Astrocyte (in vitro differentiated cells and primary cell): ENCODE measurements around the gene C11orf98. TPM values are rescaled to one million over a fixed set of nuclear protein-coding genes. Genes with fewer than 3 reads are reported as not detected.

Experiments used
- DNase-seq: peaks from one replicate; pipeline ENCODE4 v3.0.0-alpha.2; 2010; ENCODE audit warnings: low read depth
- FAIRE-seq: peaks from 2 replicates; lab custom pipeline; 2011; peaks lifted over from hg19 to GRCh38; lab: Jason Lieb, UNC
- H2AFZ ChIP-seq: 2 replicates; pipeline ENCODE4 v1.6.0; 2012; ENCODE audit warnings: low read depth, low read length, inconsistent platforms
- H3K27ac ChIP-seq: 2 replicates; pipeline ENCODE4 v1.5.1; 2011; ENCODE audit warnings: low read depth, low read length, inconsistent platforms
- H3K27me3 ChIP-seq: 2 replicates; pipeline ENCODE4 v1.6.0; 2011; ENCODE audit warnings: low read length, inconsistent platforms; ENCODE audit not compliant: insufficient read depth
- H3K36me3 ChIP-seq: 2 replicates; pipeline ENCODE4 v1.5.1; 2011; ENCODE audit warnings: low read length, inconsistent platforms; ENCODE audit not compliant: insufficient read depth
- H3K4me1 ChIP-seq: 2 replicates; pipeline ENCODE4 v1.5.1; 2011; ENCODE audit warnings: low read length, inconsistent platforms; ENCODE audit not compliant: insufficient read depth
- H3K4me2 ChIP-seq: 2 replicates; pipeline ENCODE4 v1.6.0; 2012; ENCODE audit warnings: low read length, inconsistent platforms
- H3K4me3 ChIP-seq: 2 replicates; pipeline ENCODE4 v1.5.1; 2011; ENCODE audit warnings: low read depth, mild to moderate bottlenecking, low read length, inconsistent platforms; ENCODE audit not compliant: insufficient read depth
- H3K79me2 ChIP-seq: 2 replicates; pipeline ENCODE4 v1.6.0; 2012; ENCODE audit warnings: mild to moderate bottlenecking, low read length, inconsistent platforms; ENCODE audit not compliant: insufficient read depth
- H3K9ac ChIP-seq: 2 replicates; pipeline ENCODE4 v1.6.0; 2012; ENCODE audit warnings: mild to moderate bottlenecking, low read length, inconsistent platforms
- H3K9me3 ChIP-seq: 2 replicates; pipeline ENCODE4 v1.5.1; 2012; ENCODE audit warnings: low read depth, mild to moderate bottlenecking, low read length, inconsistent platforms; ENCODE audit not compliant: insufficient read depth
- H4K20me1 ChIP-seq: 2 replicates; pipeline ENCODE4 v1.6.0; 2012; ENCODE audit warnings: low read length, inconsistent platforms; ENCODE audit not compliant: insufficient read depth
- H3K27ac Mint-ChIP-seq: one replicate; pipeline ENCODE4 v1.8.0; 2021; ENCODE audit warnings: mild to moderate bottlenecking, mixed read lengths; ENCODE audit not compliant: unreplicated experiment
- H3K27me3 Mint-ChIP-seq: one replicate; pipeline ENCODE4 v1.8.0; 2021; ENCODE audit warnings: low read depth, mixed read lengths; ENCODE audit not compliant: unreplicated experiment
- H3K36me3 Mint-ChIP-seq: one replicate; pipeline ENCODE4 v1.8.0; 2021; ENCODE audit warnings: low read depth, mixed read lengths; ENCODE audit not compliant: unreplicated experiment
- H3K4me1 Mint-ChIP-seq: one replicate; pipeline ENCODE4 v1.8.0; 2021; ENCODE audit warnings: low read depth, mixed read lengths; ENCODE audit not compliant: unreplicated experiment
- H3K4me3 Mint-ChIP-seq: one replicate; pipeline ENCODE4 v1.8.0; 2021; ENCODE audit warnings: mild to moderate bottlenecking, moderate library complexity, mixed read lengths; ENCODE audit not compliant: unreplicated experiment
- H3K9me3 Mint-ChIP-seq: one replicate; pipeline ENCODE4 v1.8.0; 2021; ENCODE audit warnings: mild to moderate bottlenecking, mixed read lengths; ENCODE audit not compliant: unreplicated experiment
- CTCF ChIP-seq: IDR thresholded peaks from 2 replicates; pipeline ENCODE4 v1.5.1; 2011; ENCODE audit warnings: low read depth, mild to moderate bottlenecking, inconsistent platforms, low read length, moderate library complexity; ENCODE audit not compliant: insufficient read depth
- EZH2 ChIP-seq: IDR thresholded peaks from 2 replicates; pipeline ENCODE4 v1.6.1; 2012; ENCODE audit warnings: mild to moderate bottlenecking, low read length, inconsistent platforms; ENCODE audit not compliant: insufficient read depth
- total RNA-seq: library from RNA; stranded (reverse); gene quantifications from 2 replicates; pipeline ENCODE4 v1.2.1, GENCODE V29; 2021

Gene C11orf98
- total RNA-seq, 1 donor from 2014 or later = 69.8 TPM

- FAIRE-seq = no peak
- Histone ChIP-seq H3K4me3 (no peak overlapping the region), H3K9ac (no peak overlapping the region), H4K20me1 (peaks cover 4% of the 10 kb centered on the region), H3K4me1 (peaks cover 18% of the 10 kb centered on the region), H3K79me2 (peaks cover 26% of the 10 kb centered on the region), H3K9me3 (no peaks in the 10 kb centered on the region), H3K36me3 (peaks cover 8% of the 10 kb centered on the region), H3K27me3 (no peaks in the 10 kb centered on the region), H2AFZ (peak overlapping the region; percentile 70), H3K27ac (no peak overlapping the region), H3K4me2 (no peak overlapping the region)
- no peak for TF ChIP-seq EZH2
- peak; percentile 50 for TF ChIP-seq CTCF
- no peaks in the 10 kb centered on the region for H3K27me3 Mint-ChIP-seq
- no peaks in the 10 kb centered on the region for H3K9me3 Mint-ChIP-seq
- DNase-seq = peak; percentile 70
- H3K36me3 Mint-ChIP-seq = peaks cover 5% of the 10 kb centered on the region
- H3K4me3 Mint-ChIP-seq = peak overlapping the region; percentile 52
- H3K4me1 Mint-ChIP-seq = peaks cover 15% of the 10 kb centered on the region
- H3K27ac Mint-ChIP-seq = peak overlapping the region; percentile 75
Observed at GRCh38 chr11:62680825-62681240, 15.8 kb upstream of the C11orf98 start.

GRCh38 chr11:62678770-62679696 lies 14.0 kb upstream of the C11orf98 start, which contains the start of gene UBXN1:
Gene UBXN1 (minus strand): TSS chr11:62679073. CDS start chr11:62678923, 150 bp downstream.
- peak within 1 kb of the TSS; percentile 77 for H3K27ac ChIP-seq
- peaks cover 11% of the 10 kb centered on the region for H3K36me3 ChIP-seq
- TF ChIP-seq CTCF (no peak), EZH2 (no peak)
- peak within 1 kb of the TSS; percentile 93 for H2AFZ ChIP-seq
- peaks cover 18% of the 10 kb centered on the region for H3K4me1 ChIP-seq
- peak within 1 kb of the TSS; percentile 88 for H3K4me3 Mint-ChIP-seq
- H3K4me2 ChIP-seq = peak within 1 kb of the TSS; percentile 88
- H3K4me1 Mint-ChIP-seq = peaks cover 15% of the 10 kb centered on the region
- no peaks in the 10 kb centered on the region for H3K9me3 Mint-ChIP-seq
- H3K27me3 ChIP-seq = no peaks in the 10 kb centered on the region
- H3K36me3 Mint-ChIP-seq = peaks cover 5% of the 10 kb centered on the region
- H3K79me2 ChIP-seq = peaks cover 33% of the 10 kb centered on the region
- peak within 1 kb of the TSS; percentile 88 for H3K27ac Mint-ChIP-seq
- no peaks in the 10 kb centered on the region for H3K27me3 Mint-ChIP-seq
- peak within 1 kb of the TSS; percentile 97 for H3K9ac ChIP-seq
- H3K4me3 ChIP-seq = peak within 1 kb of the TSS; percentile 91
- peaks cover 4% of the 10 kb centered on the region for H4K20me1 ChIP-seq
- DNase-seq (peak; percentile 81), FAIRE-seq (no peak)
- no peaks in the 10 kb centered on the region for H3K9me3 ChIP-seq
